Tibial nerve (tissue), 4 donors: ENCODE data around the gene ITM2C. TPM values are rescaled to one million over a fixed set of nuclear protein-coding genes. Genes with fewer than 3 reads are reported as not detected.

Experiments
- DNase-seq, 2 donors: peaks; one replicate each; pipeline ENCODE4 v3.0.0-alpha.2; 2019; ENCODE audit warnings: low spot score in 2 of 2
- H3K27ac ChIP-seq, 4 donors: fragments of 200-600 bp; sonication (generic) in 3 of 4; one replicate each; pipeline ENCODE4 v1.5.1; 2017 to 2019; ENCODE audit warnings: mild to moderate bottlenecking in 1 of 4
- H3K27me3 ChIP-seq, 2 donors: fragments of 200-600 bp; sonication (generic) in 1 of 2; one replicate each; pipeline versions ENCODE4 v1.5.1 to v1.6.0; 2017 to 2019
- H3K36me3 ChIP-seq, 3 donors: fragments of 200-600 bp; sonication (generic); one replicate each; pipeline ENCODE4 v1.5.1; 2018 to 2019
- H3K4me1 ChIP-seq, 4 donors: fragments of 200-600 bp; sonication (generic) in 3 of 4; one replicate each; pipeline ENCODE4 v1.5.1; 2017 to 2019
- H3K4me3 ChIP-seq, 4 donors: fragments of 200-600 bp; sonication (generic) in 3 of 4; one replicate each; pipeline ENCODE4 v1.5.1; 2017 to 2019; ENCODE audit warnings: mild to moderate bottlenecking in 1 of 4, moderate library complexity in 1 of 4
- H3K9me3 ChIP-seq, 4 donors: fragments of 200-600 bp; sonication (generic) in 3 of 4; one replicate each; pipeline ENCODE4 v1.5.1; 2017 to 2019
- CTCF ChIP-seq, 5 experiments: fragments of 200-600 bp in 3 of 5; fragments of 450-650 bp in 2 of 5; sonication (generic) in 3 of 5; IDR thresholded peaks; one replicate each; pipeline ENCODE4 v1.5.1; 2016 to 2019; ENCODE audit warnings: antibody characterized with exemption in 5 of 5, mild to moderate bottlenecking in 3 of 5, moderate library complexity in 2 of 5
- EP300 ChIP-seq, 2 donors: sonication (generic); formaldehyde crosslinking; IDR thresholded peaks; one replicate each; pipeline ENCODE4 v1.6.1; 2017; ENCODE audit warnings: antibody characterized with exemption in 2 of 2, mild to moderate bottlenecking in 1 of 2
- POLR2A ChIP-seq, 2 donors: fragments of 450-650 bp; IDR thresholded peaks; one replicate each; pipeline ENCODE4 v1.6.1; 2017; ENCODE audit warnings: antibody characterized with exemption in 2 of 2, mild to moderate bottlenecking in 2 of 2, moderate library complexity in 2 of 2
- WGBS, 2 donors: methylation state at CpG; one replicate each; pipeline ENCODE4 v1.1.5; 2018; 5-methylcytosine and 5-hydroxymethylcytosine counted together
- total RNA-seq, 4 donors: library from RNA; depleted of rRNA; stranded (reverse); fragments of >200 nt; gene quantifications; one replicate each; pipeline ENCODE4 v1.1.0, GENCODE V29; 2016

ITM2C gene
- total RNA-seq, 4 donors from 2014 or later = 80.1 to 146 (median 128) TPM

DNA sequence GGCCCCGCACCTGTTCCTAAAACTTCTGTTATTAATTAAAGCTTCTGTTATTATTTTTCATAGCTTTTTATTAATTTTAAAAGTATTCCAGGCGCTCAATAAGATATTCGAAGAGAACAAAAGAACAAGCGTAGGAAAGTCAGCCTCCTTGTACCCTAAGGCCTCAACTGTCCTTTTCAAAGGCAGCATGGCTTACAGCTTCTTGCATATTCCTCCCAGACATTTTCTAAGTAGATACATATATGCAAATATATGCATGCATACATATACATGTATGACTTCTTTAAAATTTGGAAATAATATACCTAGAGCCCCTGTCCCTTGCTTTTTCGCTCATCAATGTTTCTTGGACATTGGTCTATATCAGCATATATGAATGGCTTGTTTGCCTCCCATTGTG lies 48.0 kb downstream of the ITM2C start:
- DNase-seq = no peak
- Histone ChIP-seq H3K4me3 (no peak overlapping the region), H3K27me3 (no peaks in the 10 kb centered on the region), H3K27ac (no peak overlapping the region), H3K4me1 (no peaks in the 10 kb centered on the region), H3K36me3 (no peaks in the 10 kb centered on the region), H3K9me3 (no peaks in the 10 kb centered on the region)
- 91 to 93% methylated on average over 5 of the region's 5 CpGs for WGBS, 2 donors
- TF ChIP-seq POLR2A (IDR thresholded peaks at IDR 0.05) = no peak
- TF ChIP-seq CTCF (IDR thresholded peaks at IDR 0.05) = no peak
- TF ChIP-seq EP300 (IDR thresholded peaks at IDR 0.05) = no peak

DNA sequence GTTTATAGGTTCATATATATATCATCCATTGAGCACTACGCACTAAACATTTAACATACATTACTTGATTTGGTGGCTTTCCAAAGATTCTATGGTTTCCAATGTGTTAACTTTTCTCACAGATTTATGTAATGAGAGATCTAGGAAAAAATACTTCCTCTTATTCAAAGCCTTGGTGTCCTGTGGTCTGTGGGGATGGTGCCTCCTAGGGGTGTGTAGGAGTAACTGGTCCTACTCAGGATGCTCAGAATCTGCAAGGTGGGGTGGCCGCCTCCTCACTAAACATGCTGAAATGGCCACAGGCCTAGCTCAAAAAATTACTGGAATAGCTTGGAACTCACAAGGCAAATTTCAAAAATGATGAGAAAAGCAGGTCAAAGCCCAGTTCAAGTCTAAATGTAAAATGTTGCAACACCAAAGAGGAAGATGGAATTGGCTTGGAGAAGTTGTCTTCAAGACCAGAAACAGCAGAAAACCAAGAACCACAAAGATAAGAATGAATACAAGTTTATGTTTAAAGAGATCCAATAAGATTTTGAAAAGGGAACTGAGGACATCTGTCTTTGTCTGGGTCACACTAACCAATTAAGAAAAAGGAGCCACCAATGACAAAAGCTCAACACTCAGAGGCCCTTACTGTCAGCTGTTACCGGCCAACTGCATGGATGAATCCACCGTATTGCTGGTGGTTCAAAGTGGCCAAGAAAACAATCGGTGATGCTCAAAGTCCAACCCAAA lies 48.8 kb downstream of the ITM2C start:
- WGBS, 2 donors = 71 to 72% methylated on average over 5 of the region's 5 CpGs
- no peak for DNase-seq
- H3K27me3 ChIP-seq = no peaks in the 10 kb centered on the region
- no peaks in the 10 kb centered on the region for H3K36me3 ChIP-seq
- H3K9me3 ChIP-seq = no peaks in the 10 kb centered on the region
- TF ChIP-seq EP300 (IDR thresholded peaks at IDR 0.05) (no peak), CTCF (IDR thresholded peaks at IDR 0.05) (peak; percentile 9 to 51 (median 28))
- no peak overlapping the region for H3K27ac ChIP-seq
- H3K4me3 ChIP-seq = no peak overlapping the region
- no peaks in the 10 kb centered on the region for H3K4me1 ChIP-seq

GRCh38 chr2:230914886-230915285 lies 50.1 kb downstream of the ITM2C start:
- no peak for TF ChIP-seq EP300 (IDR thresholded peaks at IDR 0.05)
- no peak for TF ChIP-seq POLR2A (IDR thresholded peaks at IDR 0.05)
- no peak for TF ChIP-seq CTCF (IDR thresholded peaks at IDR 0.05)
- H3K36me3 ChIP-seq = no peaks in the 10 kb centered on the region
- no peaks in the 10 kb centered on the region for H3K27me3 ChIP-seq
- H3K4me3 ChIP-seq = no peak overlapping the region
- H3K4me1 ChIP-seq = no peaks in the 10 kb centered on the region
- DNase-seq = no peak
- no peaks in the 10 kb centered on the region for H3K9me3 ChIP-seq
- no peak overlapping the region for H3K27ac ChIP-seq
- WGBS, 2 donors = 67 to 74% methylated on average over 2 to 3 of the region's 3 CpGs

DNA sequence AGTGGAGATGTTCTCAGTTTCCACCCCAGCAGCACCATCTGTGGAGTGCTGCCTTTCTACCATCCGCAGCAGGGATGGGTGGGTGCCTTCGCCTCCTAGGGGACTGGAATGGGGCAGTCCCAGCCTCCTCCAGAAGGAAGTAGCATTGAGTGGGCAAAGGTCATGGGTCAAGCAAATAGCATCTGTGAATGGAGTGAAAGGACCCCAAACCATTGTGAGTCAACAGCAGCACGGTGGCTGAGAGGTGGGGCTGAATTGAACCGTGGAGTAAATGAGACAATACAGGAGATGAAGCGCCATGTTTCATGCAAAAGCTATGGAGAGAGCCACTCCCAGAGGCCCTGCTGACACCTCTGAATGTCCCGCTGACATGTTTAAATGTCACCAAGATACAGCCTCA lies 50.6 kb downstream of the ITM2C start:
- Histone ChIP-seq H3K36me3 (no peaks in the 10 kb centered on the region), H3K27ac (no peak overlapping the region), H3K9me3 (no peaks in the 10 kb centered on the region), H3K4me1 (no peaks in the 10 kb centered on the region), H3K4me3 (no peak overlapping the region), H3K27me3 (no peaks in the 10 kb centered on the region)
- WGBS, 2 donors = 67 to 68% methylated on average over 6 of the region's 6 CpGs
- TF ChIP-seq POLR2A (IDR thresholded peaks at IDR 0.05) (no peak), EP300 (IDR thresholded peaks at IDR 0.05) (no peak), CTCF (IDR thresholded peaks at IDR 0.05) (no peak)
- no peak for DNase-seq

DNA sequence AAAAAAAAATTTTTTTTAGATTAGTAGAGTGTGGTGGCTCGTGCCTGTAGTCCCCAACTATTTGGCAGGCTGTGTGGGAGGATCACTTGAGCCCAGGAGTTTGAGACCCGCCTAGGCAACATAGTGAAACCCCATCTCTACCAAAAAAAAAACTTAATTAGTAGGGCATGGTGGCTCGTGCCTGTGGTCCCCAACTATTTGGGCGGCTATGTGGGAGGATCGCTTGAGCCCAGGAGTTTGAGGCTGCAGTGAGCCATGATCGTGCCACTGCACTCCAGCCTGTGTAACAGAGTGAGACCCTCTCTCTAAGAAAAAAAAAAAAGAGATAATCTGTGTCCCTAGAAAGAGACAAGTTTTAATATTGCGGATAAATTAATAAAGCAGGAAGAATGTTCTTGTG lies 51.5 kb downstream of the ITM2C start:
- no peaks in the 10 kb centered on the region for H3K4me1 ChIP-seq
- no peaks in the 10 kb centered on the region for H3K9me3 ChIP-seq
- no peaks in the 10 kb centered on the region for H3K27me3 ChIP-seq
- 78 to 88% methylated on average over 7 of the region's 7 CpGs for WGBS, 2 donors
- no peak overlapping the region for H3K4me3 ChIP-seq
- H3K36me3 ChIP-seq = no peaks in the 10 kb centered on the region
- DNase-seq = no peak
- no peak overlapping the region for H3K27ac ChIP-seq
- TF ChIP-seq EP300 (IDR thresholded peaks at IDR 0.05) = no peak
- TF ChIP-seq POLR2A (IDR thresholded peaks at IDR 0.05) = no peak
- TF ChIP-seq CTCF (IDR thresholded peaks at IDR 0.05) = no peak
